K562 (cell line): ENCODE data around the gene TNPO2. TPM values are rescaled to one million over a fixed set of nuclear protein-coding genes. Genes with fewer than 3 reads are reported as not detected.
A peak's percentile ranks its signal among the peaks of the same experiment; 100 is the strongest.

Experiments used
- CEBPB ChIP-seq: fragments of 450-650 bp; IDR thresholded peaks from 2 replicates; pipeline ENCODE4 v1.6.1; 2016; ENCODE audit warnings: missing genetic modification characterization, missing compliant biosample characterization
- EGR1 ChIP-seq: fragments of 450-650 bp; conservative IDR thresholded peaks from 2 replicates; pipeline ENCODE4 v1.6.1; 2017; ENCODE audit warnings: mild to moderate bottlenecking
- EP400 ChIP-seq: fragments of 450-650 bp; IDR thresholded peaks from 2 replicates; pipeline ENCODE4 v1.6.1; 2017; ENCODE audit warnings: antibody characterized with exemption, mild to moderate bottlenecking, moderate library complexity
- HNRNPH1 ChIP-seq: fragments of 200-400 bp; formaldehyde crosslinking; optimal IDR thresholded peaks from 2 replicates; pipeline ENCODE3; 2017; ENCODE audit warnings: low read depth, mild to moderate bottlenecking, low read length, moderate library complexity
- MBD2 ChIP-seq: sonication (generic); IDR thresholded peaks from 2 replicates; pipeline ENCODE4 v1.6.1; 2016; ENCODE audit warnings: low read depth, borderline replicate concordance
- MCM3 ChIP-seq: fragments of 450-650 bp; IDR thresholded peaks from 2 replicates; pipeline ENCODE4 v1.6.1; 2016
- MTA1 ChIP-seq: fragments of 450-650 bp; IDR thresholded peaks from 2 replicates; pipeline ENCODE4 v1.6.1; 2017; ENCODE audit warnings: borderline replicate concordance
- MTA2 ChIP-seq: fragments of 450-650 bp; IDR thresholded peaks from 2 replicates; pipeline ENCODE4 v1.6.1; 2016; ENCODE audit warnings: low read depth
- NCOR1 ChIP-seq: fragments of 450-650 bp; IDR thresholded peaks from 2 replicates; pipeline ENCODE4 v1.6.1; 2016; ENCODE audit warnings: mild to moderate bottlenecking, moderate library complexity
- NR4A1 ChIP-seq, 2 experiments: fragments of 250-450 bp in 1 of 2; fragments of 450-650 bp in 1 of 2; sonication (Bioruptor Pico) in 1 of 2; IDR thresholded peaks; 2 replicates each; pipeline versions ENCODE4 v1.4.0 to v1.6.1; 2016 to 2020; ENCODE audit warnings: mild to moderate bottlenecking in 2 of 2, missing compliant biosample characterization in 1 of 2, missing genetic modification characterization in 1 of 2, moderate library complexity in 1 of 2
- POLR2B ChIP-seq: fragments of 450-650 bp; IDR thresholded peaks from 2 replicates; pipeline ENCODE4 v1.6.1; 2018; ENCODE audit warnings: low read depth; ENCODE audit not compliant: partially characterized antibody
- SIN3A ChIP-seq, 2 experiments: fragments of 150-350 bp in 1 of 2; IDR thresholded peaks; 2 replicates each; pipeline ENCODE4 v1.6.1; 2011 to 2016; ENCODE audit warnings: borderline replicate concordance in 2 of 2, low read depth in 2 of 2, low read length in 2 of 2, mild to moderate bottlenecking in 2 of 2, moderate library complexity in 2 of 2; ENCODE audit not compliant: control insufficient read depth in 1 of 2
- SMAD1 ChIP-seq: fragments of 150-350 bp; IDR thresholded peaks from 2 replicates; pipeline ENCODE4 v1.6.1; 2014; ENCODE audit warnings: low read length, low read depth; ENCODE audit not compliant: partially characterized antibody
- SOX6 ChIP-seq: fragments of 450-650 bp; IDR thresholded peaks from 2 replicates; pipeline ENCODE4 v1.6.1; 2014; ENCODE audit warnings: mild to moderate bottlenecking
- TGIF2 ChIP-seq: sonication (generic); formaldehyde crosslinking; IDR thresholded peaks from 2 replicates; pipeline ENCODE4 v1.8.1; 2022; ENCODE audit warnings: mild to moderate bottlenecking, missing genetic modification reagents, moderate library complexity
- ZNF764 ChIP-seq: fragments of 250-450 bp; sonication (Bioruptor Pico); IDR thresholded peaks from 2 replicates; pipeline ENCODE4 v1.4.0; 2020; ENCODE audit warnings: low read depth, mild to moderate bottlenecking, moderate library complexity
- polyA plus RNA-seq, 8 experiments: library from polyadenylated mRNA; depleted of rRNA in 4 of 8; stranded (reverse) in 5 of 8; unstranded in 3 of 8; fragments of >200 nt; fragmentation: Nextera tagmentation in 2 of 8; fragmentation: Illumina TruSeq in 1 of 8; extraction: Ambion mirVana in 2 of 8; extraction: Trizol in 1 of 8; gene quantifications; 2 replicates each; pipeline versions ENCODE4 v1.2.1 to v1.2.3, GENCODE V29; 2011 to 2014; ENCODE audit warnings: inconsistent platforms in 1 of 8, missing spikeins in 1 of 8
- total RNA-seq, 7 experiments: library from RNA; depleted of rRNA in 6 of 7; stranded (reverse); fragments of >200 nt in 6 of 7; fragmentation: Illumina TruSeq in 2 of 7; extraction: Trizol in 2 of 7; gene quantifications; 2 replicates each; pipeline versions ENCODE4 v1.2.1 to v1.2.3, GENCODE V29; 2011 to 2021; ENCODE audit warnings: low replicate concordance in 1 of 7
- TF ChIP-seq, protein P1 (sequence below): sonication (generic); formaldehyde crosslinking; IDR thresholded peaks from 2 replicates; pipeline ENCODE4 v1.8.0; 2022; ENCODE audit warnings: mild to moderate bottlenecking, missing genetic modification reagents
- TF ChIP-seq, protein P2 (sequence below): sonication (generic); formaldehyde crosslinking; IDR thresholded peaks from 2 replicates; pipeline ENCODE4 v1.8.0; 2023; ENCODE audit warnings: mild to moderate bottlenecking, missing genetic modification reagents
- TF ChIP-seq, protein P3 (sequence below): fragments of 200-800 bp; sonication (Bioruptor generic); IDR thresholded peaks from 2 replicates; pipeline ENCODE4 v1.6.1; 2017; ENCODE audit warnings: missing genetic modification characterization, missing compliant biosample characterization
- TF ChIP-seq, protein P4 (sequence below): sonication (generic); formaldehyde crosslinking; IDR thresholded peaks from 2 replicates; pipeline ENCODE4 v1.8.0; 2022; ENCODE audit warnings: mild to moderate bottlenecking, missing genetic modification reagents

Gene TNPO2
- total and polyA plus RNA-seq, 9 of the 15 experiments (the other 6 are each of a cell fraction or from before 2014, with no cell fraction given), result 6.0 to 126 (median 53.8) TPM

DNA sequence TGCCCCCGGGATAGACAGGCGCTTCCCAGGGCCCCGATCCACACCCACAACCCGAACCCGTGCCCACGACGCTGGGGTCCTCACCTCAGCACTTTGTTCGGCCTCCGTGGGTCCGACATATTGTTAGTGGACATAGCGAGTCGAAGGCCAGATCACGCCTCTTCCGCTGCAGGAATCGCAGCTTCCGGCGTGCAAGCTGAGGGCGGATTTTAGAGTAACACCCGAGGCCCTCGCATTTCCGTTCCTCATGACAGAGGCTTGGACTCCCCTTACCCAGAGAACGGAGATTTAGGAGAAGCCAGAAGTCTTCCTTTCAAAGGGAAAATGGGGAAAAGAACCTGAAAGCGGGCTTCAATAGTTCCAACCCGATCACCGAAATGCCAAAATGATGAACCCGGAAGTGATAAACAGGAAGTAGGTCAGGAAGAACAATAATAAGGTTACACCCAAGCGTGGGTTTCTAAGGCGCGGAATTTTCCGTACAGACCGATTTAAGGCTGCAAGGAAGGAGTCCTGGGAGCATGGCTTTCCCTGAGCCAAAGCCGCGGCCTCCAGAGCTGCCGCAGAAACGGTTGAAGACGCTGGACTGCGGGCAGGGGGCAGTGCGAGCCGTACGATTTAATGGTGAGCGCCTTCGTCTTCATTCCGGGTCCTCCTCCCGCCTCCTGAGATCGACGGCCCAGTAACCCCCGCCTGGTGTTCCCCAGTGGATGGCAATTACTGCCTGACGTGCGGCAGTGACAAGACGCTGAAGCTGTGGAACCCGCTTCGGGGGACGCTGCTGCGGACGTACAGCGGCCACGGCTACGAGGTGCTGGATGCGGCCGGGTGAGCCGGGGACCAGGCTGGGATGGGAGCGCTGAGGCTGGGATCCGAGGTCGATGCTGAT is 54.2 kb downstream of the TNPO2 start (continued):
- TF ChIP-seq, protein P1, sequence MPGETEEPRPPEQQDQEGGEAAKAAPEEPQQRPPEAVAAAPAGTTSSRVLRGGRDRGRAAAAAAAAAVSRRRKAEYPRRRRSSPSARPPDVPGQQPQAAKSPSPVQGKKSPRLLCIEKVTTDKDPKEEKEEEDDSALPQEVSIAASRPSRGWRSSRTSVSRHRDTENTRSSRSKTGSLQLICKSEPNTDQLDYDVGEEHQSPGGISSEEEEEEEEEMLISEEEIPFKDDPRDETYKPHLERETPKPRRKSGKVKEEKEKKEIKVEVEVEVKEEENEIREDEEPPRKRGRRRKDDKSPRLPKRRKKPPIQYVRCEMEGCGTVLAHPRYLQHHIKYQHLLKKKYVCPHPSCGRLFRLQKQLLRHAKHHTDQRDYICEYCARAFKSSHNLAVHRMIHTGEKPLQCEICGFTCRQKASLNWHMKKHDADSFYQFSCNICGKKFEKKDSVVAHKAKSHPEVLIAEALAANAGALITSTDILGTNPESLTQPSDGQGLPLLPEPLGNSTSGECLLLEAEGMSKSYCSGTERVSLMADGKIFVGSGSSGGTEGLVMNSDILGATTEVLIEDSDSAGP (CRISPR knock-in tag), result 0 out of 2 replicates have a peak, but pooled peaks have one; percentile 14
- peak; percentile 93 for TF ChIP-seq EP400
- TF ChIP-seq, protein P2, sequence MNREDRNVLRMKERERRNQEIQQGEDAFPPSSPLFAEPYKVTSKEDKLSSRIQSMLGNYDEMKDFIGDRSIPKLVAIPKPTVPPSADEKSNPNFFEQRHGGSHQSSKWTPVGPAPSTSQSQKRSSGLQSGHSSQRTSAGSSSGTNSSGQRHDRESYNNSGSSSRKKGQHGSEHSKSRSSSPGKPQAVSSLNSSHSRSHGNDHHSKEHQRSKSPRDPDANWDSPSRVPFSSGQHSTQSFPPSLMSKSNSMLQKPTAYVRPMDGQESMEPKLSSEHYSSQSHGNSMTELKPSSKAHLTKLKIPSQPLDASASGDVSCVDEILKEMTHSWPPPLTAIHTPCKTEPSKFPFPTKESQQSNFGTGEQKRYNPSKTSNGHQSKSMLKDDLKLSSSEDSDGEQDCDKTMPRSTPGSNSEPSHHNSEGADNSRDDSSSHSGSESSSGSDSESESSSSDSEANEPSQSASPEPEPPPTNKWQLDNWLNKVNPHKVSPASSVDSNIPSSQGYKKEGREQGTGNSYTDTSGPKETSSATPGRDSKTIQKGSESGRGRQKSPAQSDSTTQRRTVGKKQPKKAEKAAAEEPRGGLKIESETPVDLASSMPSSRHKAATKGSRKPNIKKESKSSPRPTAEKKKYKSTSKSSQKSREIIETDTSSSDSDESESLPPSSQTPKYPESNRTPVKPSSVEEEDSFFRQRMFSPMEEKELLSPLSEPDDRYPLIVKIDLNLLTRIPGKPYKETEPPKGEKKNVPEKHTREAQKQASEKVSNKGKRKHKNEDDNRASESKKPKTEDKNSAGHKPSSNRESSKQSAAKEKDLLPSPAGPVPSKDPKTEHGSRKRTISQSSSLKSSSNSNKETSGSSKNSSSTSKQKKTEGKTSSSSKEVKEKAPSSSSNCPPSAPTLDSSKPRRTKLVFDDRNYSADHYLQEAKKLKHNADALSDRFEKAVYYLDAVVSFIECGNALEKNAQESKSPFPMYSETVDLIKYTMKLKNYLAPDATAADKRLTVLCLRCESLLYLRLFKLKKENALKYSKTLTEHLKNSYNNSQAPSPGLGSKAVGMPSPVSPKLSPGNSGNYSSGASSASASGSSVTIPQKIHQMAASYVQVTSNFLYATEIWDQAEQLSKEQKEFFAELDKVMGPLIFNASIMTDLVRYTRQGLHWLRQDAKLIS (CRISPR knock-in tag), result no peak; the same call in 1 of the 2 replicates
- TF ChIP-seq SIN3A (IDR thresholded peaks at IDR 0.05; ENCODE audit: borderline replicate concordance in 2 of 2, control insufficient read depth in 1 of 2, low read depth in 2 of 2, low read length in 2 of 2), result peak in 1 of 2 experiments; percentile 72; a peak in 2 of 4 replicates
- peak; percentile 25 for TF ChIP-seq POLR2B
- TF ChIP-seq, protein P3, sequence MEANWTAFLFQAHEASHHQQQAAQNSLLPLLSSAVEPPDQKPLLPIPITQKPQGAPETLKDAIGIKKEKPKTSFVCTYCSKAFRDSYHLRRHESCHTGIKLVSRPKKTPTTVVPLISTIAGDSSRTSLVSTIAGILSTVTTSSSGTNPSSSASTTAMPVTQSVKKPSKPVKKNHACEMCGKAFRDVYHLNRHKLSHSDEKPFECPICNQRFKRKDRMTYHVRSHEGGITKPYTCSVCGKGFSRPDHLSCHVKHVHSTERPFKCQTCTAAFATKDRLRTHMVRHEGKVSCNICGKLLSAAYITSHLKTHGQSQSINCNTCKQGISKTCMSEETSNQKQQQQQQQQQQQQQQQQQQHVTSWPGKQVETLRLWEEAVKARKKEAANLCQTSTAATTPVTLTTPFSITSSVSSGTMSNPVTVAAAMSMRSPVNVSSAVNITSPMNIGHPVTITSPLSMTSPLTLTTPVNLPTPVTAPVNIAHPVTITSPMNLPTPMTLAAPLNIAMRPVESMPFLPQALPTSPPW (CRISPR knock-in tag), result peak; percentile 58
- no peak for TF ChIP-seq NR4A1 (CRISPR knock-in tag; IDR thresholded peaks at IDR 0.05)
- no peak for TF ChIP-seq NR4A1 (tag; IDR thresholded peaks at IDR 0.05)
- peak; percentile 19; the same call in 1 of the 2 replicates for TF ChIP-seq NCOR1
- TF ChIP-seq, protein P4, sequence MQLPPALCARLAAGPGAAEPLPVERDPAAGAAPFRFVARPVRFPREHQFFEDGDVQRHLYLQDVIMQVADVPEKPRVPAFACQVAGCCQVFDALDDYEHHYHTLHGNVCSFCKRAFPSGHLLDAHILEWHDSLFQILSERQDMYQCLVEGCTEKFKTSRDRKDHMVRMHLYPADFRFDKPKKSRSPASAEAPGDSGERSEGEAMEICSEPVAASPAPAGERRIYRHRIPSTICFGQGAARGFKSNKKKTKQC (CRISPR knock-in tag), result peak; percentile 0; the same call in 1 of the 2 replicates
- no peak; the same call in 1 of the 2 replicates for TF ChIP-seq SOX6
- TF ChIP-seq EGR1, result peak; percentile 76
- TF ChIP-seq MTA1, result 0 out of 2 replicates have a peak, but pooled peaks have one; percentile 22
- no peak for TF ChIP-seq HNRNPH1
- TF ChIP-seq MBD2, result peak; percentile 31; the same call in 1 of the 2 replicates
- no peak for TF ChIP-seq MCM3
- no peak for TF ChIP-seq SMAD1
- no peak for TF ChIP-seq TGIF2 (CRISPR knock-in tag)
- peak; percentile 40; the same call in 1 of the 2 replicates for TF ChIP-seq MTA2
- TF ChIP-seq CEBPB (tag), result no peak
- no peak for TF ChIP-seq ZNF764 (CRISPR knock-in tag)
